Left renal pelvis (tissue), 4 donors: ENCODE results near the gene PCNT. TPM values are rescaled to one million over a fixed set of nuclear protein-coding genes. Genes with fewer than 3 reads are reported as not detected.

Experiments
- DNase-seq, 4 donors: peaks; one replicate each; pipeline ENCODE4 v3.0.0-alpha.2; 2013; ENCODE audit warnings: low read depth in 4 of 4, low spot score in 3 of 4
- polyA plus RNA-seq, 4 donors: library from polyadenylated mRNA; unstranded; fragments of 120-200 nt; gene quantifications; one replicate each; pipeline ENCODE4 v1.2.1, GENCODE V29; 2013; ENCODE audit not compliant: insufficient read length in 4 of 4

Gene PCNT
- polyA plus RNA-seq, 4 donors = 25.5 to 43.2 (median 33.0) TPM

GRCh38 chr21:46377789-46378188 lies 53.8 kb downstream of the PCNT start:
- DNase-seq = no peak

- DNase-seq = no peak
Measured at GRCh38 chr21:46379105-46379504, 55.1 kb downstream of the PCNT start.

GRCh38 chr21:46379691-46380090 lies 55.7 kb downstream of the PCNT start:
- DNase-seq = no peak

GRCh38 chr21:46381541-46381940 lies 57.6 kb downstream of the PCNT start:
- DNase-seq = no peak

- DNase-seq = no peak
Measured at GRCh38 chr21:46384556-46384955, 60.6 kb downstream of the PCNT start.

- no peak for DNase-seq
Measured at GRCh38 chr21:46385846-46386733, 62.1 kb downstream of the PCNT start.

GRCh38 chr21:46386734-46387088 lies 62.8 kb downstream of the PCNT start:
- no peak for DNase-seq

GRCh38 chr21:46388206-46388880 lies 64.4 kb downstream of the PCNT start:
- no peak for DNase-seq

GRCh38 chr21:46388896-46389295 lies 64.9 kb downstream of the PCNT start:
- DNase-seq = no peak

GRCh38 chr21:46390603-46391545 lies 66.9 kb downstream of the PCNT start:
- DNase-seq = no peak

GRCh38 chr21:46391773-46392172 lies 67.8 kb downstream of the PCNT start:
- DNase-seq = no peak

- no peak for DNase-seq
Measured at GRCh38 chr21:46392921-46393320, 69.0 kb downstream of the PCNT start.

- no peak for DNase-seq
Measured at GRCh38 chr21:46393451-46393940, 69.5 kb downstream of the PCNT start.

GRCh38 chr21:46393941-46394594 lies 70.1 kb downstream of the PCNT start:
- no peak for DNase-seq

GRCh38 chr21:46394595-46395104 lies 70.7 kb downstream of the PCNT start:
- DNase-seq = no peak

GRCh38 chr21:46397211-46397905 lies 73.4 kb downstream of the PCNT start:
- no peak for DNase-seq

- DNase-seq = no peak
Measured at GRCh38 chr21:46397993-46398392, 74.0 kb downstream of the PCNT start.

- DNase-seq = no peak
Measured at GRCh38 chr21:46399129-46399528, 75.2 kb downstream of the PCNT start.

GRCh38 chr21:46399686-46400085 lies 75.7 kb downstream of the PCNT start:
- DNase-seq = no peak
